GM18858 (cell line): ENCODE results near the gene JUP.
"Not testable (repeated sequence)": the region's sequence is repeated elsewhere in the genome, so short reads cannot be mapped to it uniquely, and the experiment has no call there.

Experiments
- ATAC-seq: cut with Tn5 transposase; IDR thresholded peaks from one replicate; pipeline ENCODE4 v1.9.1; 2021; ENCODE audit not compliant: unreplicated experiment

The JUP gene

DNA sequence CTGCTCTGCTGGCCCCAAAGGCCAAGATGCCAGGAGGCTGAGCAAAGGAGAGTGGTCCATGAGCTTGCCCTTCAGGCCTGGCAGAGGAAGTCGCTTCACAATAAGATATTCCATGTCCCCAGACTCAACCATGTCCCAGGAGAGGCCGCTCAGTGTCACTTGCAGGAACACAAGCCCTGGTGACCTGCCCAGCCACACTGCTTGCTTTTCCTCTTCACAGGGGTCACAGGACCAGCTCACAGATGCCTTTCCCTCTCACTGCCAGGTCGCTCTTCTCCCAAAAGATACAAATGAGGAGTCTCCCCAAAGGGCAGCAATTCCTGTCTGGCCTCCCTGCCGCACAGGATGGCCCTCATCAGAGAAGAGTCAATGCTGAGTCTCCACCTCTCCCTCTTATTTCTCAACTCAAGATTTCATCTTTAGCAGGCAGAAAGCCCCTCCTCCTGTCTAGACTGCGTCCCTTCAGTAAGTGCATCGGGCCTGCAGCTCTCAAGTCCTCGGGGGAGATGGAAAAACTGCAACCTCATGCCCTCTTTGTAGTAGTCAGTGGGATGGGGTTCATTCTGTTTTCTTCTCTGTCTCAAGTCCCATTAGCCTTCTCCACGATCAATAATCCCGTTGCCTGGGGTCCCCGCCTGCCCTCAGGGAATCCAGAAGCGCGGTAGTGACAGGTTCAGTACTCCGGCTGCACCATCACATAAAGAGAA, 5.0 kb downstream of the JUP start:
- no peak for ATAC-seq

DNA sequence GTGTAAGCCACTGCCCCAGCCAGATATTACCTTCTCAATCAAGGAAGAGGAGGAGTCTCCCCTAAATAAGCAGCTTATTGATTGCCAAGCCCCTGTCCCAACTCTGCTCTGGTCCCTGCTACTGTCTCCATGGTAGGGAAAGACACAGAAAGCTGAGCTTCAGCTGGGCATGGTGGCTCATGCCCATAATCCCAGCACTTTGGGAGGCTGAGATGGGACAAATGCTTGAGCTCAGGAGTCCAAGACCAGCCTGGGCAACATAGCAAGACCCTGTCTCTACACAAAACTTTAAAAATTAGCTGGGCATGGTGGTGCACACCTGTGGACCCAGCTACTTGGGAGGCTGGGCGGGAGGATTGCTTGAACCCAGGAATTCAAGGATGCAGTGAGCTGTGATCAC, 6.6 kb downstream of the JUP start:
- ATAC-seq: no peak

DNA sequence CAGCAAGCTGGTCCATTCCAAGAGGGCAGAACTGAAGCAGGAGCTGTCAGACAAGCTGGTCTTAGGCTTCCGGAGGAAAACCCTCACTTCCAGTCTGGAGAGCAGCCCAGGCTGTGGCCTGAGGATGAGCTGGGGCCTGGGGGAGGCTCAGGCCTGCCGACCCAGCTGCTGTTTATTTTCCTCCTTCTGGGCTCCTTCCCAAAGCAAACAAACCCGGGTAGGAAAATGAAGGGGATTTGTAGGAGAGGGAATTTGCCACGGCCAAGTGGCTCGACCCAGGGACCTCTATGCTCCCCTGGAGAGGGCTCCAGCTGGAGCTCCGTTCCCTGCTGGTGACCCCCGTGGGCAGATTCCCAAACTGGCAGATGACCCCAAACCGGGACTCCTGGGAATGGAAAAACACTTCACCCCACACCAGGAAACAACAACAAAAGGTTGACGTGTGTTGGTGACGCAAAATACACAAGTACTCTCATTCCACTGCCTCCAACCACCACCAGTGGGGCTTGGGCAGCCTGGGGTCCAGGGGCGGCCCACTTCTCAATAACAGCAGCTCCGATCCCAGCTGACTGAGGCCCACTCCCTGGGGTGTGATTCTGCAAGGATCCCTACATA, 8.8 kb downstream of the JUP start:
- no peak for ATAC-seq

DNA sequence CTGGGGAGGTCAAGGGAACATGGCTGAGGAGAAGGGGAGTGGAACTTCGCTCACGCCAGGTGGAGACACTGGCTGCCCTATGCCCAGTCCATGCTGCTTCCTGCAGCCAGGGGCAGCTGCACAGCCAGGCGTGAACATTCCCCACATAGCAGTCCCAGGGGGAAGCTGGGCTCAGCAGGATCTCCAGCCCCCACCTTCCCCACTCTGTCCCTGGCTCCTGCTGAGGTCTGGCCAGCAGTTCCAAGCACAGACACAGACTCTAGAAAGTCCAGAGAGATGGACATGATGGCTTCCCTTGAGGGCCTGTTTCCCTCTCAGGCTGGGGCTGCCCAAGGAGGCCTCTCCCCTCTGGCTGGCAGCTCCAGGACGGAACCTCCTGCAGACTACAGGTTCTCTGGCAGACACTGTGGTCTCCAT, 9.3 kb downstream of the JUP start:
- no peak for ATAC-seq

DNA sequence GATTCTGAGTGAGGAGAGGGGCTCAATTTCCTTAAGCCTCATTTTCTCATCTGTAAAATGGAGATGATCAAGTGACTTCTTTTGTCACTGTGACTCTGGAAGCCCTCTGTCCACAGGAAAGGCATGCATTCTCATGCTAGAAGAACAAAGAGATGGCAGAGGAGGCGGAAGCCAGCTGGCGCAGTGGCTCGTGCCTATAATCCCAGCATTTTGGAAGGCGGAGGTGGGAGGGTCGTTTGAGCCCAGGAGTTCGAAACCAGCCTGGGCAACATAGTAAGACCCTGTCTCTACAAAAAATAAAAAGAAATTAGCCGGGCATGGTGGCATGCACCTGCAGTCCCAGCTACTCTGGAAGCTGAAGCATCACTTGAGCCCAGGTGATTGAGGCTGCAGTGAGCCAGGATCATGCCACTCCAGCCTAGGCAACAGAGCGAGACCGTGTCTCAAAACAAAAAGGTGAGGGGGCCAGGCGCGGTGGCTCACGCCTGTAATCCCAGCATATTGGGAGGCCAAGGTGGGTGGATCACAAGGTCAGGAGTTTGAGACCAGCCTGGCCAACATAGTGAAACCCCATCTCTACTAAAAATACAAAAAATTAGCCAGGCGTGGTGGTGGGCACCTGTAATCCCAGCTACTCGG, 10.1 kb downstream of the JUP start:
- ATAC-seq: not testable (repeated sequence)

DNA sequence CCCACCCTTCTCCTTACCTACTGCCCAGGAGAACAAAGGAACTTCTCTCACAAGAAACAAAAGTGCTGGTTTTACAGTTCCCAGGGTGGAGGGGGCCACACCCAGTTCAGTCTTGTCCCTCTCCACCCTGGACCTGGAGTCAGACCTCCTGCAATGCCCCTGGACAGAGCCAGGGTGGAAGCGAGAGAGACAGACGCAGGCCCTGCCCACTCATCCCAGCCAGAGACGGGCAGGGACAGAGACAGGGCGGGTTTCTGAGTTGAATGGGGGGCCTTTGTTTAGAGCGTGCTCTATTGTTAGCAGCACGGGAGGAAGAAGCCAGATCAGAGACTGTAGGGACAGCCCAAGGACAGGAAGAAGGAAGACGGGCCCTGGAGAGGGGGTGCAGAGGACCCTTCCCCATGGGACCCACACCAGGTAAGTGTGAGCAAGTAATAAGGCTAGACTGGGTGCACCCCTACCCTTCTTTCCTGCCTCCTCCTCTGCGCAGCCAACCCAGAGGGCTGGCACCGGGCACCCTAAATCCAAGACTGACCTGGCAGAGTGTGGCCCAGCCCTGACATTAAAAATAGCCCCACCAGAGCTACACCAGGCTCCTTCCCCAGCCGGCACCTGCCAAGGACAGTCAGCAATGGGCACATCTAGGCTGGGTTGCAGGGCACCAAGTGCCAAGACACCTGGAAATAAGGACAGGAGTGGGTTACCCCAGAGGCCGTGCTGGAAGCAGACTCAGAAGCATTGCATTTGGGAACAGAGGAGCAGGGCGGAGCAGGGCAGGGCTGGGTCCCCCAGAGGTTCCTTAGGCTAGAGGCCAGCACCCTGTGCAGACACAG, 10.9 kb downstream of the JUP start:
- no peak for ATAC-seq

DNA sequence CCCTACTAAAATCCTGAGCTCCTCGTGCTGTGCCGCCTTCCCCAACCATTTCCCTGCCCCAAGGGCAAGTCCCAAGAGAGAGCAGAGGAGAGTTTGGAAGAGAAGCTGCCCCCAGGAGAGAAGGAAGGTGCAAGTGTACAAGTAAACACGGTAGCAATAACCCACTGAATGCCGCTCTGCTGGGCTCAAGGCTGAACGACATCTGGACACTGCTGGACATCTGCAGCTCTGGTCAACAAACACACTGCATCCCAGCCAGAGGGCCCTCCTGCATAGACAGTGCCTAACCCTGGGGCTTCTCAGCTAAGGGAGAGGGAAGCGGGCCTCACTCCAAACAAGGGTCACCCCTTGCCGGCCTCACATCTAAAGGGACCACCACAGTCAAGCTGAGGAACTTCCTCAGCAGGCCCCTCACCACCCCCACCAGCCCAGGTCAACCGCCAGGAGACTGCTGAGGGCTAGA, 12.7 kb downstream of the JUP start:
- no peak for ATAC-seq

DNA sequence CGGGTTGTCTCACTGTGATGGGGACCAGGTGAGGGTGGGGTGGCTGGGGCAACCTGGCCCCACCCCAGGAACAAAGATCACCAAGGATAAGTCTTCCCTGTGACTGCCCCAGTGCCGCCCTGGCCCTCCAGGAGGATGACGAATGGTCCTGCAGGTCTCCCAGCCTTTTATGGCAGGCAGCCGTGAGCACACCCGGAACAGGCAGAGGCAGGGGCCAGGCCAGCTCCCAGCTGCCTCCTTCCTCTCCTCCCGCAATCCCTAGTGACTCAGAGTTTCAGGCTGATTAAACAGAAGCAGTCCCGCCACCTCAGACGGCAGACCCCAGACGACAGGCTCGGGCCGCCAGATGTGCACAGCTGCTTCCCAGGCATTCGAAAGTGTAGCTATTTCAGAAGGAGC, 13.3 kb downstream of the JUP start:
- no peak for ATAC-seq

DNA sequence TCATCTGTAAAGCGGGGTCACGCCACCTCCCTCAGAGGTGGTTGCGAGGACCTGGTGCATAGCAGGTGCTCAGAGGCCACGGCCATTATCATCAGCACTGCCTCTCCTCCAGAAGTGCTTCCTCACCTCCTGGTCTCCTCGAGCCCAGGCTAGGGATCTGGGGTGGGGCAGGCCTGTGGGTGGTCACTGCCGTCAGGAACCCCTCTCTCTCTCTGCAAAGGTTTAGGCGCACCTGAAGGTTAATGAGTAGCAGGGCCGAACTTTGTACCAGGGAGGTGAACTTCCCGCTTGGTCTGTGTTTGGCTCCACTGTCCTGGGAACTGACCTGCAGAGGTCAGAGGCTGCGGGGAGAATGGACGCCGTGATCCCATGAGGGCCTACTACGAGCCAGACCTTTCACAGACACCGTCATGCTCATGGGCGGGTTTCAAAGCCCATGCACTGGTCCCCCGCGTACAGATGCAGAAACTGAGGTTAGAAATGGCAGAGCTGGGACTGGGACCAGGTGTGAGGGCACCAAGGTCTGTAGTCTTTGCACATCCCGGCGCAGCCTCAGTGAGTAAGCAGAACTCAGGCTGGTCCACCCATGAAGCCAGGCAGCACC, 13.8 kb downstream of the JUP start:
- ATAC-seq: no peak

DNA sequence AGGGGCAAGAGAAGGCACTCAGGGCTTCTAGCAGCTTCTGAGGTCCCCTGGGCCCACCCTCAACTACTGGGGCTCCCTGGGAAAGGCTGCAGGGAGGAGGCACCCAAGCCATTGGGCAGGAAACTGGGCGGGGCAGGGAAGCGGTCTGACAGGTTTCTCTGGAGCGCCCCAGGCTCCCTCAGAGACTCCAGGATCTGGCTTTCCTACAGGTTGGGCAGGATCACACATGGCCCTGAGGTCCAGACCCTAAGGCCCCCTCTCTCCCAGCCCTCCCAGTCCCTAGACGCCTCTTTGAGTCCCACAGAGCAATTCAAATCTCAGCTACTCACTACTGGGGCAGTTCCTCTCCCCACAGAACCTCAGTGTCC, 14.3 kb downstream of the JUP start:
- ATAC-seq: no peak

DNA sequence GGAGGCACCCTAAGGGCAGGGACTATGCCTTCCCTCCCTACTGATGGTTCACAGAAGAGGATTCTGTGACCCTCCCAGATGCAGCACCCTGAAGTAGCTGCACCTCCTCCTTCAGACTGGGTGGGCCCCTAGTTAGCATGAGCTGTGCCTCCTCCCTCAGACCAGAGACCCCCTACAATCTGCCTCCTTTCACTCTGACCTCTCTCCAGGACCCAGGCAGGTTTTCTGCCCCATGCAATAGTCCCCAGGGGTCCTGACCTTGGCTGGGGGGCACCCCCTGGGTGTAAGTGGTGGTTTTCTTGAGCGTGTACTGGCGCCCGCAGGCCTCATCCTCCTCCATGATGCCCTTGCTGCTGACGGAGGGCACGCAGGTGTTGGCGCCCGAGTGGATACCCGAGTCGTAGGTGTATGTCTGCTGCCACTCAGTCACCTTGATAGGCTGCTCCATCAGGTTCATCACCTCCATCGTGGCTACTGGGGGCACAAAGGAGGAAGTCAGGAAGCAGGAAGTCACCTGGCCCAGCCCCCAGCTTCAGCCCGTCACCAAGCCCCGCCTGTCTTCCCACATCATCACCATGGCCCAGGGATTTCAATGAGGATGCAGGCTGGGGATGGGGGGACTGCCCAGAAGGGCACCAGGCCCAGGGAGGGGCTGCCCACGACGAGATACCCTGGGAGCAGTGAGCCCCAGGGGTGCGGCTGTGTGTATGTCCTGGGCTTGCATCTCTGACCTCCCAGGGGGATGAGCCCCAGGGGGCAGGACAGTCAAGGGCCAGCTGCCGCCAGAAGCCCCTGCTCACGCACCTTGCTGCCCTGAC, 14.9 kb downstream of the JUP start:
- no peak for ATAC-seq

DNA sequence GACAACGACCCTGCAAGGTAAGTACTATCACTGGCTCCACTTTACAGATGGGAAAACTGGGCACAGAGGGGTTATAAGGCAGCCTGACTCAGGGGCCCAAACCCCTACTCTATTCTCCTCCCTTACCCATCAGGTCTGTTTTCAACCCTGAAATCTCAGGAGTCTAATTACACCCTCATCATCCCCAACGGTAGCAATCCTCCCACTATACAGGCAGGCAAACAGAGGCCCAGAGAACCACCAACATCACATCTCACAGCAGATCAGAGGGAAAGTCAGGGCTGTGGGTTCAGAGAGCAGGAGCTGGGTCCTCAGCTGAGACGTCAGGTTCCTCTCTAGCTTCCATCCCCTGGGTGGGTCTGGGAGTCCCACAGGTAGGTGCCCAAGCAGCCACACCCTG, 16.5 kb downstream of the JUP start:
- ATAC-seq: no peak

DNA sequence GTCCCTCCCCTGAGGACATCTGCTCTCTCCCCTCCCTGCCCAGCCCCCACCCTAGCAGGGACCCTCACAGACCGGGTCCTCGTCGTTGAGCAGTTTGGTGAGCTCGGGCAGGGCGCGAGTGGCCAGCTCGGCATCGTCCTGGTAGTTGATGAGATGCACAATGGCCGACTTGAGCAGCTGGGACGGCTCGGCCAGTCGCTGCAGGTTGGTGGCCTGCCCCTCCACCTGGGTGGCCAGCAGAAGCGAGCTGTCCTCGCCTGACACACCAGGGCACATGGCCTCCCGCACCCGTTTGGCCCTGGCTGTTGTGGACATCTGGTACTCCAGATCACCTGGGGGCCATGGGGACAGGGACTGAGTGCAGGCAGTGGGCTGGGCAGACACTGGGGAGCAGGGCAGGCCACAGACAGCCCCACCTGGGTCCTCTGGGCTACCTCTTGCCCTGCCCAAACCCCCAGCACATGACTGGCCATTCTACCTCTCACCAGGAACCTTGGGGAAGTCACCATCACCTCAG, 17.1 kb downstream of the JUP start:
- ATAC-seq: no peak

DNA sequence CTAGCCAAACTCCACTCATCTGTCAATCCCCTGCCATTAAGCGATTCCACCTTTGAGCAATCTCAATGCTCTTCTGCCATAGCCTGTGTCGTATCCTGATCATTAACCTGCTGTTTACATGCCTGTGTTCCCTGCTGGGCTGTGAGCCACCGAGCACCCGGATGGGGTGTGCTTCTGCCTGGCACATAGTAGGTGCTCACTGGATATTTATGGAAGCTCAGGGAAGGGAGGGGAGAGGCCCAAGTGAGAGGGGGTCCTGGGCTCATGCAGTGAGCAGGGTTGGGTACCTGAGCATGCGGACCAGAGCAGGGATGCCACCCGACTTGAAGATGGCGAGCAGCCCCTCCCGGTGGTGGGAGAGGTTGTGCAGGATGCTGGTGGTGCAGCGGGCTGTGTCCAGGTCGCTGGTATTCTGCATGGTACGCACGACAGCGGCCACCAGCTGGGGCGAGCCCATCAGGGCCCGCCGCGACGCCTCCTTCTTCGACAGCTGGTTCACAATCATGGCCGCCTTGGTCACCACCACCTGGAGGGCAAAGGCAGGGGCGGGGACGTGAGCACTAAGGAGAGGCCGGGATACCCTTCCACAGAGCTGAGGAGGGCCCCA, 17.7 kb downstream of the JUP start:
- no peak for ATAC-seq

DNA sequence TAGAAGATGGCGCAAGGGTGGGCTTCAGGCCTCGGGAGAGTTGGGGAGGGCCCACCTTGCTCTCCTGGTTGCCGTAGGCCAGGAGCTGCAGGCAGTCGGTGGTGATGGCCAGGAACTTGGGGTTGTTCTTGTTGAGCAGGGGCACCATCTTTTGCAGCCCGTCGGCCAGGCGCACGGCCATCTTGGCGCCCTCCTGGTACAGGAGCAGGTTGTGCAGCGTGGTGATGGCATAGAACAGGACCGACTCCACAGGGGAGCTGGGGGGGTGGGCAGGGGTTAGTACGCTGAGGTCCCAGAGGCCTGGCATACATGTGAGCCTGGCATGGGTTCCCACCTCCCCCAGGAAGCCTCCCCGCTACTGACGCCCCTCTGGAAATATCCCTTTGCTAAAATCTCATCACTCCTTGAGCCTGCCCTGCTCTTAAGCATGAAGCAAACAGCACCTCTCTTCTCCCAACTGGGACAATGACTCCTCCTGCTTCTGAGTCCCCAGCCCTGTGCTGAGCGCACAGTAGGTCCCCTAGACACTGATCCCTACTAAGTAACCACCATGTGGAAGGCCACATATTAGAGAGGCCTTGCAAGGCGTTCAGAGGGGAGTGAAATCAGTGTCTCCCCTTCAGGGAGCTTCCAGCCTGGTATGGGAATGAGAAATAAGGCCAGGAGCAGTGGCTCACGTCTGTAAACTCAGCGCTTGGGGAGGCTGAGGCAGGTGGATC, 19.0 kb downstream of the JUP start:
- no peak for ATAC-seq

DNA sequence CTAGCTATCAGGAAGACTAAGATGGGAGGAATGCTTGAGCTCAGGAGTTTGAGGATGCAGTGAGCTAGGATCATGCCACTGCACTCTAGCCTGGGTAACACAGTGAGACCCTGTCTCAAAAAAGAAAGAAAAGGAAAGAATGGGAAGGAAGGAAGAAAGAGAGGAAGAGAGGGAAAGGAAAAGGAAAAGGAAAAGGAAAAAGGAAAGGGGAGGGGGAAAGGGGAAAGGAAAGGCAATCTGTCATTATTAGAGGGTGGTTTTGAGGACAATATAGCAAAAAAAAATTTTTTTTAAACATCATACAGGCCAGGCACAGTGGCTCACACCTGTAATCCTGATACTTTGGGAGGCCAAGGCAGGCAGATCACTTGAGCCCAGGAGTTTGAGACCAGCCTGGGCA, 20.4 kb downstream of the JUP start:
- no peak for ATAC-seq

DNA sequence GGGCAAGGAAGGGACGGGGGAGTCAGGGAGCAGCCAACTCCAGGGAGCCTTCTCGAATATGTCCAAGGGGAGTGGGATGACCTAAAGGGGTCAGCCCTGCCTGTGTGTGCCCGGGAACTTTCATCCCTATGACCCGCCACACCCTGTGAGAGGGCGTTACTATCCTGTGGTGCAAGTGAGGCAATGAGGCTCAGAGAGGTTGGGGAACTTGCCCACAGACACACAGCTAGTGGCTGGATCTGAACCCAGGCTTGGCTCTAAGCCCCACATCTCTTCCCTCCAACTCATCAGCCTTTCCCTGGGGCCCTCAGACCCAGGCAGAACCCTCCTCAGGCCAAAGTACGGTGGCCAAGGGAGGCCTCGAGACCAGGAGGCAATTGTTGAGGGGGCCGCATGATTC, 23.2 kb downstream of the JUP start:
- ATAC-seq: no peak

DNA sequence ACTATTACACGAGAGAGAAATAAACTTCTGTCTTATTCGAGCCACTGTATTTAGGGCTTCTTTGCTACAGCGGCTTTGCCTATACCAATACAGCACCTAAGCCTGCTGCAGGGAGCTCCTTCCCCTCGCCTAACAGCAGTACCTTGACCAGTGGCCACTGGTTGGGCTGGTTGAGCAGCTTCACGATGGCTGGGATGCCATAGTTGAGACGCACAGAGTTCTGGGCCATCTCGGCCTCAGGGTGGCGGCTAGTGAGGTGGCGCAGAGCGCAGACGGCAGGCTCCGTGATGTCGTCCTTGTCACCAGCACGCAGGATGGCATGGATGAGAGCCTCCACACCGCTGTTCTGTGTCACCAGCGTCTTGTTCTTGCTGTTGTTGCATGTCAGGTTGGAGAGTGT, 23.7 kb downstream of the JUP start:
- ATAC-seq: no peak

DNA sequence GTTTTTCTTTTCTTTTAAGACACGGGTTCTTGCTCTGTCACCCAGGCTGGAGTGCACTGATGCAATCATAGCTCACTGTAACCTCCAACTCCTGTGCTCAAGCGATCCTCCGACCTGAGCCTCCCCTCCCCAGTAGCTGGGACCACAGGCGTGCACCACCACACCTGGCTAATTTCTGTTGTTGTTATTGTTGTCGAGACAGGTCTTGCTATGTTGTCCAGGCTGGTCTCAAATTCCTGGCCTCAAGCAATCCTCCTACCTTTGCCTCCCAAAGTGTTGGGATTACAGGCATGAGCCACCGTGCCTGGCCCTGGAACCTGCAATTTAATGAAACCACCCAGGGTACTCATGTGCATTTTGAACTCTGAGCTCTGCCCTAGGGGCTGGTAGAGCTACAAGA, 24.1 kb downstream of the JUP start:
- no peak for ATAC-seq
